Mesenchymal stem cell (in vitro differentiated cells and primary cell): ENCODE data around the gene NCBP2L.

Experiments used
- DNase-seq: peaks from one replicate; pipeline ENCODE4 v3.0.0-alpha.2; 2013
- H2AFZ ChIP-seq: one replicate; pipeline ENCODE4 v1.6.1; 2013; ENCODE audit warnings: low read depth, mild to moderate bottlenecking, control low read depth, inconsistent platforms, low read length, moderate library complexity
- H2AK5ac ChIP-seq: 2 replicates; pipeline ENCODE4 v1.6.1; 2013; ENCODE audit warnings: low read length, moderate library complexity, mild to moderate bottlenecking, inconsistent platforms; ENCODE audit not compliant: severe bottlenecking
- H2BK120ac ChIP-seq: one replicate; pipeline ENCODE4 v1.6.1; 2013; ENCODE audit warnings: low read depth, mild to moderate bottlenecking, inconsistent platforms, low read length, moderate library complexity
- H2BK12ac ChIP-seq, 2 experiments: one replicate each; pipeline ENCODE4 v1.6.1; 2013; ENCODE audit warnings: inconsistent platforms in 2 of 2, low read length in 2 of 2, mild to moderate bottlenecking in 2 of 2, moderate library complexity in 2 of 2, control low read depth in 1 of 2
- H2BK15ac ChIP-seq: one replicate; pipeline ENCODE4 v1.6.1; 2013; ENCODE audit warnings: mild to moderate bottlenecking, low read depth, inconsistent platforms; ENCODE audit not compliant: poor library complexity, severe bottlenecking
- H2BK5ac ChIP-seq: 2 replicates; pipeline ENCODE4 v1.6.1; 2013; ENCODE audit warnings: low read depth, mild to moderate bottlenecking, low read length, control low read depth, inconsistent platforms; ENCODE audit not compliant: poor library complexity, severe bottlenecking
- H3K14ac ChIP-seq, 2 experiments: one replicate each; pipeline ENCODE4 v1.6.1; 2013; ENCODE audit warnings: inconsistent platforms in 2 of 2, low read length in 2 of 2, control low read depth in 1 of 2, mild to moderate bottlenecking in 1 of 2, moderate library complexity in 1 of 2
- H3K18ac ChIP-seq, 2 experiments: one replicate each; pipeline ENCODE4 v1.6.1; 2013; ENCODE audit warnings: inconsistent platforms in 2 of 2, low read length in 2 of 2, control low read depth in 1 of 2, low read depth in 1 of 2, mild to moderate bottlenecking in 1 of 2
- H3K23ac ChIP-seq, 2 experiments: one replicate each; pipeline ENCODE4 v1.6.1; 2013; ENCODE audit warnings: inconsistent platforms in 2 of 2, low read length in 2 of 2, mild to moderate bottlenecking in 2 of 2, moderate library complexity in 2 of 2, control low read depth in 1 of 2
- H3K27ac ChIP-seq: 2 replicates; pipeline ENCODE4 v1.5.1; 2013; ENCODE audit warnings: mild to moderate bottlenecking, moderate library complexity, low read length, control low read depth, inconsistent platforms; ENCODE audit not compliant: poor library complexity, severe bottlenecking
- H3K27me3 ChIP-seq, 2 experiments: 2 replicates each; pipeline versions ENCODE4 v1.6.1 to v1.7.0; 2013; ENCODE audit warnings: low read length in 2 of 2, mild to moderate bottlenecking in 2 of 2, moderate library complexity in 2 of 2, control low read depth in 1 of 2, inconsistent platforms in 1 of 2; ENCODE audit not compliant: control insufficient read depth in 1 of 2, insufficient read depth in 1 of 2
- H3K36me3 ChIP-seq, 2 experiments: 2 replicates each; pipeline versions ENCODE4 v1.6.1 to v1.7.0; 2013; ENCODE audit warnings: low read length in 2 of 2, control low read depth in 1 of 2, inconsistent platforms in 1 of 2, low read depth in 1 of 2, mild to moderate bottlenecking in 1 of 2; ENCODE audit not compliant: insufficient read depth in 2 of 2, control insufficient read depth in 1 of 2
- H3K4ac ChIP-seq, 2 experiments: one replicate each; pipeline ENCODE4 v1.6.1; 2013; ENCODE audit warnings: inconsistent platforms in 2 of 2, low read length in 2 of 2, mild to moderate bottlenecking in 2 of 2, moderate library complexity in 2 of 2, control low read depth in 1 of 2, low read depth in 1 of 2
- H3K4me1 ChIP-seq: 2 replicates; pipeline ENCODE4 v1.6.1; 2013; ENCODE audit warnings: low read depth, low read length, control low read depth; ENCODE audit not compliant: control insufficient read depth, insufficient read depth
- H3K4me2 ChIP-seq: 2 replicates; pipeline ENCODE4 v1.6.1; 2013; ENCODE audit warnings: low read length, mild to moderate bottlenecking, inconsistent platforms; ENCODE audit not compliant: poor library complexity, severe bottlenecking
- H3K4me3 ChIP-seq, 2 experiments: 2 replicates each; pipeline versions ENCODE4 v1.5.1 to v1.7.0; 2013; ENCODE audit warnings: low read length in 2 of 2, mild to moderate bottlenecking in 2 of 2, control low read depth in 1 of 2, low read depth in 1 of 2; ENCODE audit not compliant: insufficient read depth in 1 of 2
- H3K79me1 ChIP-seq: replicated peaks from 2 replicates; pipeline ENCODE4 v1.6.1; 2013; ENCODE audit warnings: mild to moderate bottlenecking, control low read depth, low read length, inconsistent platforms; ENCODE audit not compliant: poor library complexity, severe bottlenecking
- H3K9ac ChIP-seq: 2 replicates; pipeline ENCODE4 v1.7.0; 2013; ENCODE audit warnings: mild to moderate bottlenecking, low read length, moderate library complexity
- H3K9me3 ChIP-seq: 2 replicates; pipeline ENCODE4 v1.7.0; 2013; ENCODE audit warnings: mild to moderate bottlenecking, low read length; ENCODE audit not compliant: control insufficient read depth
- H4K8ac ChIP-seq: one replicate; pipeline ENCODE4 v1.6.1; 2013; ENCODE audit warnings: inconsistent platforms, mild to moderate bottlenecking, low read length, moderate library complexity
- H4K91ac ChIP-seq: one replicate; pipeline ENCODE4 v1.6.1; 2013; ENCODE audit warnings: mild to moderate bottlenecking, low read length, inconsistent platforms
- WGBS: methylation state at CpG from one replicate; pipeline ENCODE4 v1.1.7; 2013; ENCODE audit warnings: mixed read lengths; 5-methylcytosine and 5-hydroxymethylcytosine counted together

NCBP2L gene

DNA sequence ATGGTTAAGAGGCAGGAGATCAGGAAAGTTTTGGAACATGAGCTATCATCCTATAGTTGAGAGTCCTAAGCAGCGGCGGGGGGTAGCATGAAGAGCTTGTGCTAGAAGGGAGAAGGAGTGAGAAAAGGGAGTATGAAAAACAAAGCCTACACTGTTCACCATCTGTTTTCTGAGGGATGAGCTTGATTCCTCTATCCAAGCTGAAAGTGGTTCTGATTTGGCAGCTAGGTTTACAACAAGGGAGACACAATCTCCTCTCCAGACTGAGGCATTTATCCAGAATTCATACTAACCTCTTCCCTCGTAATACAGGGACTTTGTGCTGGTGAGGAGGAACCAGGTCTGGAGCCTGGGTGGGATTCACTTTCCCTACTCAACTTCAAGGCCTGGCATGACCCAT is 25.5 kb upstream of the NCBP2L start:
- Histone ChIP-seq H3K14ac (no peak overlapping the region), H4K91ac (no peak overlapping the region), H3K9ac (no peak overlapping the region), H2BK5ac (no peak overlapping the region), H3K23ac (no peak overlapping the region), H2BK120ac (no peak overlapping the region), H3K4me1 (peaks cover 3% of the 10 kb centered on the region), H4K8ac (no peak overlapping the region), H3K9me3 (no peaks in the 10 kb centered on the region), H2BK12ac (no peak overlapping the region), H3K79me1 (no peaks in the 10 kb centered on the region), H2BK15ac (no peak overlapping the region), H3K4ac (no peak overlapping the region), H3K27ac (no peak overlapping the region), H3K18ac (no peak overlapping the region), H2AFZ (no peak overlapping the region), H2AK5ac (no peak overlapping the region), H3K27me3 (peaks cover 3 to 89% of the 10 kb centered on the region in 2 experiments), H3K36me3 (no peaks in the 10 kb centered on the region), H3K4me2 (no peak overlapping the region), H3K4me3 (no peak overlapping the region)
- WGBS, result 85% methylated on average over 2 of the region's 3 CpGs
- DNase-seq, result no peak

- no peak overlapping the region for H2BK120ac ChIP-seq
- H3K18ac ChIP-seq, result peak overlapping the region in 1 of 2 experiments; percentile 12
- H2AFZ ChIP-seq, result no peak overlapping the region
- H3K9me3 ChIP-seq, result no peaks in the 10 kb centered on the region
- no peaks in the 10 kb centered on the region for H3K79me1 ChIP-seq
- H3K27me3 ChIP-seq, result peaks cover 3 to 94% of the 10 kb centered on the region in 2 experiments
- H3K9ac ChIP-seq, result no peak overlapping the region
- H3K36me3 ChIP-seq, result no peaks in the 10 kb centered on the region
- H2BK15ac ChIP-seq, result no peak overlapping the region
- H3K4me1 ChIP-seq, result peaks cover 2% of the 10 kb centered on the region
- H4K8ac ChIP-seq, result no peak overlapping the region
- no peak overlapping the region for H2AK5ac ChIP-seq
- no peak overlapping the region for H3K4me3 ChIP-seq
- H3K4ac ChIP-seq, result no peak overlapping the region
- no peak overlapping the region for H3K14ac ChIP-seq
- WGBS, result 83% methylated on average over 1 of the region's 3 CpGs
- H4K91ac ChIP-seq, result no peak overlapping the region
- no peak overlapping the region for H2BK5ac ChIP-seq
- H3K4me2 ChIP-seq, result no peak overlapping the region
- H2BK12ac ChIP-seq, result no peak overlapping the region
- H3K27ac ChIP-seq, result no peak overlapping the region
- no peak for DNase-seq
- H3K23ac ChIP-seq, result no peak overlapping the region
These were observed 24.8 kb upstream of the NCBP2L start for GRCh38 chrX:107752714-107753113.

DNA sequence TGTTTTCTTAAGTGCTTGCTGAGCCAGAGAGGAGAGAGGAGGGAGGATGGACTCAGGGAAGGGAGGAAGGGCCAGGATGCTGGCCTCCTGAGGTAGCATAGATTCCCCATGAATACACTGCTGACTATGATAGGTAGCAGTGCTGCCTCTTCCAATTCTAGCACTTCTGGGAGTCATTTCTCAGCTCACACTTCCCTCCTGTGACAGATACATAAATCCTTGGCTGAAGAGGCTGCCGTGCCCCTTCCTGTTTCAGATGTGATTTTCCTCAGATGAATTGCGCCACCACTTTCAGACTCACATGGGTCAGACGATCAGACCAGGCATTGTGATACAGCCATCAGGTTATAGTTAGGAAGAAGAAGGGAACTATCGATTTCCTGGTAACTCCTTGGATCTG is 24.3 kb upstream of the NCBP2L start:
- no peak overlapping the region for H3K18ac ChIP-seq
- WGBS, result 32% methylated on average over 3 of the region's 4 CpGs
- no peak overlapping the region for H3K14ac ChIP-seq
- no peak overlapping the region for H4K91ac ChIP-seq
- H2BK120ac ChIP-seq, result no peak overlapping the region
- H3K23ac ChIP-seq, result no peak overlapping the region
- no peaks in the 10 kb centered on the region for H3K79me1 ChIP-seq
- no peak overlapping the region for H3K4me2 ChIP-seq
- H2AK5ac ChIP-seq, result no peak overlapping the region
- no peak overlapping the region for H3K9ac ChIP-seq
- no peak for DNase-seq
- no peak overlapping the region for H3K27ac ChIP-seq
- no peak overlapping the region for H2BK15ac ChIP-seq
- no peak overlapping the region for H2BK5ac ChIP-seq
- no peak overlapping the region for H3K4ac ChIP-seq
- no peak overlapping the region for H3K4me3 ChIP-seq
- H2AFZ ChIP-seq, result no peak overlapping the region
- H2BK12ac ChIP-seq, result no peak overlapping the region
- H3K36me3 ChIP-seq, result no peaks in the 10 kb centered on the region
- H3K4me1 ChIP-seq, result no peaks in the 10 kb centered on the region
- peaks cover 3 to 94% of the 10 kb centered on the region in 2 experiments for H3K27me3 ChIP-seq
- H3K9me3 ChIP-seq, result no peaks in the 10 kb centered on the region
- no peak overlapping the region for H4K8ac ChIP-seq

DNA sequence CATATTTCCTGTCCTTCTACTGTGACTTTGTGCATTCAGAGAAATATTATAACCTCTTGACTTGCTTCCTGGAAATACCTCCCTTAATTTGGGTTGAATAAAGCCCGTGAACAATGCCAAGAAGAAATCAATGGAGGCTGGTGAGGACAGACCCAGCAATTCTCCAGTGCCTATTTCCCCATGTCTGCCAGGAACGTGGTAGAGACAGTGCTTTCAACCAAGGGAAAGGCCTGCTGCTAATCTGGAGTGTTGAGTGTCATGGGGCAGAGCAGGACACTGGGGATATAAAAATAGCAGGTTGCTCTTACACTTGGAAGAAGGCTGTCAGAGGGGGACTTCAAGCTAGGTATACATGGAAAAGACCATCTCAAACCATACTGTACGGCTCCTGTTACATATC is 21.8 kb upstream of the NCBP2L start:
- no peak overlapping the region for H3K27ac ChIP-seq
- H3K9me3 ChIP-seq, result no peaks in the 10 kb centered on the region
- no peak overlapping the region for H2BK120ac ChIP-seq
- no peak overlapping the region for H2BK15ac ChIP-seq
- no peak overlapping the region for H3K23ac ChIP-seq
- no peak overlapping the region for H4K91ac ChIP-seq
- no peaks in the 10 kb centered on the region for H3K4me1 ChIP-seq
- no peak overlapping the region for H3K18ac ChIP-seq
- DNase-seq, result no peak
- H3K9ac ChIP-seq, result no peak overlapping the region
- H3K14ac ChIP-seq, result no peak overlapping the region
- 97% methylated on average over 2 of the region's 3 CpGs for WGBS
- H3K27me3 ChIP-seq, result peaks cover 7 to 96% of the 10 kb centered on the region in 2 experiments
- no peak overlapping the region for H2AK5ac ChIP-seq
- no peak overlapping the region for H2AFZ ChIP-seq
- H4K8ac ChIP-seq, result no peak overlapping the region
- no peak overlapping the region for H2BK5ac ChIP-seq
- H3K36me3 ChIP-seq, result no peaks in the 10 kb centered on the region
- no peak overlapping the region for H3K4ac ChIP-seq
- no peak overlapping the region for H3K4me2 ChIP-seq
- no peak overlapping the region for H2BK12ac ChIP-seq
- H3K4me3 ChIP-seq, result no peak overlapping the region
- no peaks in the 10 kb centered on the region for H3K79me1 ChIP-seq
